ENCODE data around the gene SLC15A3.

SLC15A3 gene

GRCh38 chr11:60891103-60891741, 60.8 kb downstream of the SLC15A3 start:
- DNase-seq (ENCODE audit: low read depth in 2 of 2) = no peak

GRCh38 chr11:60890696-60891095, 61.3 kb downstream of the SLC15A3 start:
- DNase-seq (ENCODE audit: low read depth in 2 of 2) = no peak

- DNase-seq (ENCODE audit: low read depth in 2 of 2) = no peak
Observed at GRCh38 chr11:60889869-60890311, 62.1 kb downstream of the SLC15A3 start.

GRCh38 chr11:60887556-60887955, 64.4 kb downstream of the SLC15A3 start:
- DNase-seq (ENCODE audit: low read depth in 2 of 2) = no peak
